SKM-1 (cell line): ENCODE data around the gene GHDC.
"Not testable (repeated sequence)": the region's sequence is repeated elsewhere in the genome, so short reads cannot be mapped to it uniquely, and the experiment has no call there.

Source experiments
- DNase-seq: peaks from one replicate; lab custom pipeline; 2025; ENCODE audit not compliant: unreplicated experiment; lab: John Stamatoyannopoulos, UW

GHDC gene

DNA sequence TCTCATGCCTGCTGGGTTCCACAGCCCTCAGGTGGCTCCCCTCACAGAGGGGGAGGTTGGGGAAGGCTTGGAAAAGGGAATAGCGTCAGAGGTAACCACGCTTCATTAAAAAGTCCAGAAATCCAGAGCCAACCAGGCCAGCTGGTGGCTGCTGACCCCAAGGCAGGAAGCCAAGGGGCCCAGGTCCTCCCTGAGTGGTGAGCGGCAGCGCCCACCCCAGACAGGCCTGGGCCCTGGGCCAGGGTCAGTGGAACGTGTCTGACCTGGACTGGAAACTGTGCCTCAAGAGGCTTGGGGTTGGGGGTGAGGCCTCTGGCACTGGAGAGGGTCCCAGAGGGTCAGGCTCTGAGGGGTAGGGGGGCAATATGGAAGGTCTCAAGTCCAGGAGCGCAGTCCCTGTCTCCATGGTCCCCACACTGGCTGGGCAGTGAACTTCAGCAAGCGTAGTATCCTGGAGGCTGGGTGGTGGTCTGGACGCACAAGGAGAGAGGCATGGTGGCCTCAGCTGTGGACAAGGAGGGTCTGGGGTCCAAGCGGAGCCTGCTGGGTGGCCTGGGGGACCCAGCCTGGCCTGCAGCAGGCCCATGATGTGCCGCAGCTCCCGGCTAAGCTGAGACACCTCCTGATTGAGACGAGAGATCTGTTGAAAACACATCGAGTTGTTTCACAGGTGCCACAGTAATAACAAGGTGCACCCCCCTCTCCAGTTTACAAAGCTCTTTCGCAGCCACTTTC, 34.3 kb downstream of the GHDC start:
- DNase-seq, result no peak

DNA sequence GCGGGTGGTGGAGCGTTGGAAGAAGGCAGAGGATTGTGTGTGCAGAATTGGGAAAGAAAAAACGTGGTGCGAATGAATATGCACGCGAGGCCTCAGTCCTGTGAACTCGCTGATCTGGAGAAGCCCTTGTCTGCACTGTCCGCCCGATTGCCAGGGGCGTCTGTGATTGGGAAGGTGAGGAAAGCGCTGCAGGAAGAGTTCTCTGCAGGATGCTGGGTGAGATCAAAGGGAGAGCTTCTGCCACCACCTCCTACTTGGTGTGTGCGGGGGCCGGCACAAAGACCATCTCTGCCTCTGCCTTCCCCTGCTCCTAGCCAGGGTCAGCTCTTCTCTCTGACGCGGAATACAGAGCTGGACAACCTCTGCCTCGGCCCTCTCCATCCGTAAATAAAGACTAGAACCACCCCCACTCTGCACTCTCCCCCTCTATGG, 38.7 kb downstream of the GHDC start:
- no peak for DNase-seq

DNA sequence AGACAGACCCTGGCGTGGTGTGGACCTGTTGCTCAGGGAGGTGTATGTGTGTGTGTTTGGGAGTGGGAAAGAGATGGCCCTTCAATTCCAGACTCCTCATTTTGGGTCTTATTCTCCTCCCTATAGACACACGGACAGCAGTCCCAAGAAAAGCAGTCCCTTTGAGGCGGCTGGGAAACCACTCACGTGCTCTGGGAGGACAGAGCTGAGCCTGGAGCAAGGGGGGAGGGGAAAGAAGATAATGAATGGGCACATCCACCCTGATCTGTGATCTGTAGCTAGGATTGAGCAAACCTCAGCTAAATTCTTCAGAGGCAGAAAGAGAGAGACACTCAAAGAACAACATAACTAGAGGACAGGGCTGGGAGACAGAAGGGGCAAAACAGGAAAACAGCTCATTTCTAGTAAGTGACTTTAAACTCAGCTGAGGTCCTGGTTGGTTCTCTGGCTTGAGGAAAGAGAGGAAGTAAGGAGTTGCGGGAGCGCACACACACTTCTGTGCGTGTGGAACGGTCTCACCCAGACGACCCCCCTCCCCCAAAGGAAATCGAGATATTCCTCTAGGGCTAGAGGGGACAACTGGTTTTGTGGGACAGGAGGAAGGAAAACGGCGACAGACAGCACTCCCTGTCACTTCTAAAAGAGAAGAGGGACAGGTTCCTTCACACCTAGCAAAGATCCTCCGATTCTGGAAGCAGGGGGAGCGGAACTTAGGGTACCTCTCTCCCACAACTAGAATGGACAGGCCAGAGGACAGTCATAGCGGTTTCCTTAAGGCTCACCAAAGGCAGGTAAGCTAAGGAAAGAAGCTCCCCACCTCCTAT, 40.2 kb downstream of the GHDC start:
- peak; percentile 31 for DNase-seq

DNA sequence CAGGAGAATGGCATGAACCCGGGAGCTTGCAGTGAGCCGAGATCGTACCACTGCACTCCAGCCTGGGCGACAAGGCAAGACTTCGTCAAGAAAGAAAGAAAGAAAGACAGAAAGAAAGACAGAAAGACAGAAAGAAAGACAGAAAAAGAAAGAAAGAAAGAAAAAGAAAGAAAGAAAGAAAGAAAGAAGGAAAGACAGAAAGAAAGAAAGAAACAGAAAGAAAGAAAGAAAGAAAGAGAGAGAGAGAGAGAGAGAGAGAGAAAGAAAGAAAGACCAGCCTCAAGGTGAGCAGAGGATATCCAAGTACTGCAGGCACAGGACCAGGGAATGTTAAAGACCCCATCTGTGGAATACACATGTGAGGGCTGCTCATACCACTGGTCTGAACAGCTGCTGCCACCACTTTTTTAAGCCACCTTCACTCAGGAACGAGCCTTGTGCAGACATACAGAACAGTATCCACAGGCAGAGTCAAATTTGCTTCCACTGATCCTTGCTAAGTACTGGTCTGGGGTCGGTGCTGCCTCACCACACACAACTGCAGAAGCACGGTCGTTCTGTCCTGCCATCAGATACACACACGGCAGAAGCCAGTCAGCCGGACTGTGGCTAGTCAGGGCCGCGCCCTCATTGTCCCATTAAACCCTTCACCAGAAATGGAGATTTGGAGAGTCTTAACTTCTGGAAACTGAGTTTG, 47.2 kb downstream of the GHDC start:
- DNase-seq, result no peak

DNA sequence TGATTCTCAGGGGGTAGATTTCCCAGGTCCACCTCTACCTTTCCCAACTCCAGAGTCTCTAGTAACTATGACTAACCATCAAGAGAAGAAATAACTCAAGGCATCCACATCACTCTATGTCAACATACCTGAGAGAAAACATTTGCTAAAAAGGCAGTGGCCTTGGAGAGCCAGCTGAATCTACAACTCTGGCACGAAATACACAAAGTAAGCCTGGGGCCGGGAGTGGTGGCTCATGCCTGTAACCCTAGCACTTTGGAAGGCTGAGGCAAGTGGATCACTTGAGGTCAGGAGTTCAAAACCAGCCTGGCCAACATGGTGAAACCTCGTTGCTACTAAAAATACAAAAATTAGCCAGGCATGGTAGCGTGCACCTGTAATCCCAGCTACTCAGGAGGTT, 51.2 kb downstream of the GHDC start:
- DNase-seq, result not testable (repeated sequence)

DNA sequence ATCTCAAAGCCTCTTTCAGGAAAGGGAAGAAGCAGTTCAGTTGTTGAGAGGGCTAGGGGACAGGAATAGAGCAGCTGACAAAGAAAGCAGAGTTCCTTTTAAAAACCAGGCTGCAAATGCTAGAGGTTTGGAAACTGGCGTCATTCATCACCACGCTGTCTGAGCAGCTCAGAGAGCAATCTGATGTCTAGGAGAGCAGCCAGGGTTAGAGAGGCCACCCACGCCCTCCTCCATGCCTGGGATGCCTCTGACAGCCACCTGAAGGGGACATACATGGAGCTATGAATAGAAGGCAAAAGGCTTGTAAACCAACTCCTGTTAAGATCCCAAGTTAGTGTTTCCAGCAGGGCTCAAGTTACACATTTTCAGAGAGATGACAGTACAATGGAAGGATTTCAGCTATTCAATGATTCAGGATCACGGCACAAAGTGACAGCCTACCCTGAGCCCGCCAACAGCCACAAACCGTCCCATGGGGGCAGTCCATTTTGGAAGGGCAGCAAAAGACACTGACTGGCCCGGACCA, 51.9 kb downstream of the GHDC start:
- DNase-seq, result no peak

DNA sequence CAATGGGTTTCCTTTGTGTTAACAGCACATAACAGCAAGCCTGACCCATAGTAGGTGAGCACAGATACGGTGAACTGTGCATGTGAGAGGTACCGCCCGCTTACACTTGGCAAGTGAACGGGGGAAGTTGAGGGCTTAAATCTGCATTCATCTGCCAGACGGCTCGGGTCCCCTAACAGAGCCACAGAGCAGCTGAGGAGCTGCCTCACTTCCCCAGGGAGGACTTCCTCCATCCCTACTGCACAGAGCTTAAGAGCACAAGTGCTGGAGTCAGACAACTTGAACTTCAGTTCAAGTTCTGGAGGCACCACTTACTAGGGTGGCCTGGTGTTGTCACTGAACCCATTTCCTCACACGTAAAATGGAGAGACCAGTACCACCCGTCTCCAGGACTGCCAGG, 52.9 kb downstream of the GHDC start:
- DNase-seq, result no peak

DNA sequence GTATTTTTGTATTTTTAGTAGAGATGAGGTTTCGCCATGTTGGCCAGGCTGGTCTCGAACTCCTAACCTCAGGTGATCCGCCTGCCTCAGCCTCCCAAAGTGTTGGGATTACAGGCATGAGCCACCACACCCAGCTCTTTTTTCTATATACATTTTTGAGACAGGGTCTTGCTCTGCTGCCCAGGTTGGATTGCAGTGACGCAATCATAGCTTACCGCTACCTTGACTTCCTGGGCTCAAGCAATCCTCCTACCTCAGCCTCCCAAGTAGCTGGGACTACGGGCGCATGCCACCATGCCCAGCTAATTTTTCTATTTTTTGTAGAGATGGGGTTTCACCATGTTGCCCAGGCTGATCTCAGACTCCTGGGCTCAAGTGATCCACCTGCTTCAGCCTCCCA, 53.6 kb downstream of the GHDC start:
- not testable (repeated sequence) for DNase-seq
